ENCODE data around the gene ABCC3. TPM values are rescaled to one million over a fixed set of nuclear protein-coding genes. Genes with fewer than 3 reads are reported as not detected.

ABCC3 gene
- total RNA-seq, 1 experiment from 2014 or later, result 0.56 TPM

- Histone ChIP-seq H3K4me1 (ENCODE audit: insufficient read depth, low read length, poor library complexity, severe bottlenecking) (no peaks in the 10 kb centered on the region), H3K27me3 (replicated peaks; ENCODE audit: insufficient read depth, low read depth, low read length, poor library complexity) (no peaks in the 10 kb centered on the region), H3K4me3 (ENCODE audit: low read depth, low read length, poor library complexity, severe bottlenecking) (no peak overlapping the region), H3K36me3 (ENCODE audit: insufficient read depth, low read length, poor library complexity, severe bottlenecking) (no peaks in the 10 kb centered on the region), H3K27ac (ENCODE audit: low read depth, low read length, poor library complexity, severe bottlenecking) (no peak overlapping the region), H3K9me3 (ENCODE audit: low read depth, low read length, poor library complexity, severe bottlenecking) (no peaks in the 10 kb centered on the region)
- no peak for DNase-seq (ENCODE audit: low spot score)
- CTCF ChIA-PET, result no interaction called here
- intact Hi-C loops (cut with micrococcal nuclease; ENCODE audit: unreplicated experiment), result no loop called here
- POLR2A ChIA-PET (ENCODE audit: low non-redundant PET), result no interaction called here
- BruUV-seq (replicated peaks), result no TSS peak
- TF ChIP-seq CTCF (conservative IDR thresholded peaks at IDR 0.05; ENCODE audit: low read depth, low read length) (no peak), EZH2 (IDR thresholded peaks at IDR 0.05; ENCODE audit: borderline replicate concordance, low read depth, low read length, poor library complexity, severe bottlenecking) (no peak)
These were observed 48.0 kb upstream of the ABCC3 start for GRCh38 chr17:50586421-50587247.

- no peaks in the 10 kb centered on the region for H3K9me3 ChIP-seq (ENCODE audit: low read depth, low read length, poor library complexity, severe bottlenecking)
- no peak overlapping the region for H3K27ac ChIP-seq (ENCODE audit: low read depth, low read length, poor library complexity, severe bottlenecking)
- H3K27me3 ChIP-seq (replicated peaks; ENCODE audit: insufficient read depth, low read depth, low read length, poor library complexity), result no peaks in the 10 kb centered on the region
- no TSS peak for BruUV-seq (replicated peaks)
- intact Hi-C loops (cut with micrococcal nuclease; ENCODE audit: unreplicated experiment), result no loop called here
- DNase-seq (ENCODE audit: low spot score), result no peak
- ChIA-PET CTCF (no interaction called here), POLR2A (ENCODE audit: low non-redundant PET) (no interaction called here)
- no peak overlapping the region for H3K4me3 ChIP-seq (ENCODE audit: low read depth, low read length, poor library complexity, severe bottlenecking)
- H3K4me1 ChIP-seq (ENCODE audit: insufficient read depth, low read length, poor library complexity, severe bottlenecking), result no peaks in the 10 kb centered on the region
- TF ChIP-seq EZH2 (IDR thresholded peaks at IDR 0.05; ENCODE audit: borderline replicate concordance, low read depth, low read length, poor library complexity, severe bottlenecking) (no peak), CTCF (conservative IDR thresholded peaks at IDR 0.05; ENCODE audit: low read depth, low read length) (no peak)
- no peaks in the 10 kb centered on the region for H3K36me3 ChIP-seq (ENCODE audit: insufficient read depth, low read length, poor library complexity, severe bottlenecking)
These were observed 47.1 kb upstream of the ABCC3 start for GRCh38 chr17:50587571-50587970.

- Histone ChIP-seq H3K4me3 (ENCODE audit: low read depth, low read length, poor library complexity, severe bottlenecking) (no peak overlapping the region), H3K36me3 (ENCODE audit: insufficient read depth, low read length, poor library complexity, severe bottlenecking) (no peaks in the 10 kb centered on the region), H3K4me1 (ENCODE audit: insufficient read depth, low read length, poor library complexity, severe bottlenecking) (no peaks in the 10 kb centered on the region), H3K9me3 (ENCODE audit: low read depth, low read length, poor library complexity, severe bottlenecking) (no peaks in the 10 kb centered on the region), H3K27me3 (replicated peaks; ENCODE audit: insufficient read depth, low read depth, low read length, poor library complexity) (no peaks in the 10 kb centered on the region), H3K27ac (ENCODE audit: low read depth, low read length, poor library complexity, severe bottlenecking) (no peak overlapping the region)
- intact Hi-C loops (cut with micrococcal nuclease; ENCODE audit: unreplicated experiment), result no loop called here
- POLR2A ChIA-PET (ENCODE audit: low non-redundant PET), result no interaction called here
- DNase-seq (ENCODE audit: low spot score), result no peak
- BruUV-seq (replicated peaks), result no TSS peak
- TF ChIP-seq EZH2 (IDR thresholded peaks at IDR 0.05; ENCODE audit: borderline replicate concordance, low read depth, low read length, poor library complexity, severe bottlenecking) (no peak), CTCF (conservative IDR thresholded peaks at IDR 0.05; ENCODE audit: low read depth, low read length) (no peak)
- CTCF ChIA-PET, result interaction anchor here (0.6 kb wide), 1 partner anchor 28 kb away, joined by 3 read pairs; no protein-coding TSS in a partner anchor
These were observed 46.2 kb upstream of the ABCC3 start for GRCh38 chr17:50588391-50589049.

Measured in A673 (cell line).